Choroid plexus epithelial cell (primary cell): ENCODE results near the gene AGPAT3.

Experiments used
- DNase-seq: peaks from one replicate; pipeline ENCODE4 v3.0.0-alpha.2; 2010; ENCODE audit warnings: low read depth
- H3K4me3 ChIP-seq: 2 replicates; pipeline ENCODE4 v1.5.1; 2011; ENCODE audit warnings: low read depth, mild to moderate bottlenecking, control low read depth, low read length, moderate library complexity
- CTCF ChIP-seq: conservative IDR thresholded peaks from 2 replicates; pipeline ENCODE4 v1.5.1; 2011; ENCODE audit warnings: low read depth, mild to moderate bottlenecking, control low read depth, inconsistent platforms, low read length, moderate library complexity

AGPAT3 gene

GRCh38 chr21:43961382-43961909 is 96.4 kb downstream of the AGPAT3 start:
- DNase-seq, result no peak
- TF ChIP-seq CTCF, result no peak
- no peak overlapping the region for H3K4me3 ChIP-seq

GRCh38 chr21:43965911-43966585 is 101.0 kb downstream of the AGPAT3 start:
- no peak for TF ChIP-seq CTCF

GRCh38 chr21:43966946-43967512 is 102.0 kb downstream of the AGPAT3 start:
- TF ChIP-seq CTCF, result no peak
- DNase-seq, result no peak
- H3K4me3 ChIP-seq, result no peak overlapping the region

More at GRCh38 chr21:43965911-43966585, 101.0 kb downstream of the AGPAT3 start:
- no peak overlapping the region for H3K4me3 ChIP-seq
- no peak for DNase-seq

GRCh38 chr21:43967981-43968380 is 103.0 kb downstream of the AGPAT3 start:
- no peak for DNase-seq
- H3K4me3 ChIP-seq, result no peak overlapping the region
- no peak for TF ChIP-seq CTCF

- H3K4me3 ChIP-seq, result no peak overlapping the region
- no peak for TF ChIP-seq CTCF
- DNase-seq, result no peak
Observed at GRCh38 chr21:43968410-43969114, 103.5 kb downstream of the AGPAT3 start.

GRCh38 chr21:43969115-43969444 is 104.1 kb downstream of the AGPAT3 start:
- no peak for DNase-seq
- H3K4me3 ChIP-seq, result no peak overlapping the region
- no peak for TF ChIP-seq CTCF

GRCh38 chr21:43970551-43970950 is 105.5 kb downstream of the AGPAT3 start:
- DNase-seq, result no peak
- no peak for TF ChIP-seq CTCF
- H3K4me3 ChIP-seq, result no peak overlapping the region
